ENCODE data around the gene OPTC.

OPTC gene

GRCh38 chr1:203507759-203508158 is 13.8 kb downstream of the OPTC start:
- TF ChIP-seq CTCF (IDR thresholded peaks at IDR 0.05; ENCODE audit: low read length, missing control alignments), result no peak
- no peak overlapping the region for H3K4me3 ChIP-seq (replicated peaks; ENCODE audit: low read depth, low read length)
- DNase-seq (ENCODE audit: low read depth), result peak; percentile 14

GRCh38 chr1:203508463-203509073 is 14.6 kb downstream of the OPTC start:
- H3K4me3 ChIP-seq (replicated peaks; ENCODE audit: low read depth, low read length), result no peak overlapping the region
- DNase-seq (ENCODE audit: low read depth), result no peak
- TF ChIP-seq CTCF (IDR thresholded peaks at IDR 0.05; ENCODE audit: low read length, missing control alignments), result no peak

GRCh38 chr1:203509135-203509534 is 15.2 kb downstream of the OPTC start:
- peak; percentile 25 for DNase-seq (ENCODE audit: low read depth)
- TF ChIP-seq CTCF (IDR thresholded peaks at IDR 0.05; ENCODE audit: low read length, missing control alignments), result peak; percentile 5

GRCh38 chr1:203511513-203511912 is 17.6 kb downstream of the OPTC start:
- H3K4me3 ChIP-seq (replicated peaks; ENCODE audit: low read depth, low read length), result no peak overlapping the region
- DNase-seq (ENCODE audit: low read depth), result peak; percentile 23
- no peak for TF ChIP-seq CTCF (IDR thresholded peaks at IDR 0.05; ENCODE audit: low read length, missing control alignments)

More at GRCh38 chr1:203509135-203509534, 15.2 kb downstream of the OPTC start:
- no peak overlapping the region for H3K4me3 ChIP-seq (replicated peaks; ENCODE audit: low read depth, low read length)

GRCh38 chr1:203511930-203512329 is 18.0 kb downstream of the OPTC start:
- no peak overlapping the region for H3K4me3 ChIP-seq (replicated peaks; ENCODE audit: low read depth, low read length)
- no peak for DNase-seq (ENCODE audit: low read depth)
- TF ChIP-seq CTCF (IDR thresholded peaks at IDR 0.05; ENCODE audit: low read length, missing control alignments), result no peak

GRCh38 chr1:203512517-203512847 is 18.5 kb downstream of the OPTC start:
- no peak for DNase-seq (ENCODE audit: low read depth)
- TF ChIP-seq CTCF (IDR thresholded peaks at IDR 0.05; ENCODE audit: low read length, missing control alignments), result no peak
- no peak overlapping the region for H3K4me3 ChIP-seq (replicated peaks; ENCODE audit: low read depth, low read length)

- no peak overlapping the region for H3K4me3 ChIP-seq (replicated peaks; ENCODE audit: low read depth, low read length)
- TF ChIP-seq CTCF (IDR thresholded peaks at IDR 0.05; ENCODE audit: low read length, missing control alignments), result no peak
- peak; percentile 92 for DNase-seq (ENCODE audit: low read depth)
These were observed 19.1 kb downstream of the OPTC start for GRCh38 chr1:203512848-203513584.

All from fibroblast of pulmonary artery (primary cell).